Bronchial epithelial cell (primary cell): ENCODE results near the gene OAS2. TPM values are rescaled to one million over a fixed set of nuclear protein-coding genes. Genes with fewer than 3 reads are reported as not detected.

Source experiments
- DNase-seq: peaks from one replicate; pipeline ENCODE4 v3.0.0-alpha.2; 2010; ENCODE audit warnings: low read depth
- FAIRE-seq: peaks from 2 replicates; lab custom pipeline; 2011; peaks lifted over from hg19 to GRCh38; lab: Jason Lieb, UNC
- H3K27me3 ChIP-seq: 2 replicates; pipeline ENCODE4 v1.5.1; 2011; ENCODE audit warnings: low read length; ENCODE audit not compliant: control insufficient read depth, insufficient read depth
- H3K36me3 ChIP-seq: 2 replicates; pipeline ENCODE4 v1.5.1; 2011; ENCODE audit warnings: low read length; ENCODE audit not compliant: control insufficient read depth, insufficient read depth
- H3K4me3 ChIP-seq: 2 replicates; pipeline ENCODE4 v1.5.1; 2011; ENCODE audit warnings: mild to moderate bottlenecking, low read depth, low read length, control low read depth
- total RNA-seq: library from RNA; depleted of rRNA; stranded (reverse); fragments of >200 nt; gene quantifications from 2 replicates; pipeline ENCODE4 v1.2.1, GENCODE V29; 2014
- TF ChIP-seq, protein P1 (sequence below): IDR thresholded peaks from 2 replicates; pipeline ENCODE4 v1.5.1; 2011; ENCODE audit warnings: mild to moderate bottlenecking, moderate library complexity, low read length, control low read depth, inconsistent platforms; ENCODE audit not compliant: insufficient read depth, severe bottlenecking

The OAS2 gene
- total RNA-seq, 1 donor from 2014 or later: 0.79 TPM

DNA sequence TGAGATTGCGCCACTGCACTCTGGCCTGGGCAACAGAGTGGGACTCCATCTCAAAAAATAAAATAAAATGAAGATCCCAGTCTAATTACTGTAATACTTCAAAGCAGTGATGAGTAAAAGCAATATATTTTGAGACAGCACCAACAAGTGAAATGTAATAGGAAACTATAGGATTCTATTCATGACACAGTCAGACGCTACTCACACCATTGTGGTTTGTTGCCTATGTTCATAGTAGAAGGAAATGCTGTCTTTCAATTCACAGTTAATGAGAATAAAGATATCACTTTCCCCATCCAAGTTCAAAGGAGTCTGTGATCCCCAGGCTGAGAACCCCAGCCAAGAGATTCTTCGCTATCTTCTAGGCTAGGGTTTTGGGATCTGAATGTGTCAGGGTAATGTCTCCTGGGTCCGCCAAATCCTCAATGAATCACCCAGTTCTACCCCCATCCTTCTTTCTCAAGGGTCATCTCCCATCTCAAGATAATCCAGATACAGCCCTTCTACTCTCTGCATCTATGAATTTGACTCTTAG lies 61.7 kb downstream of the OAS2 start:
- DNase-seq (peak; percentile 80), FAIRE-seq (no peak)
- no peak overlapping the region for H3K4me3 ChIP-seq
- TF ChIP-seq, protein P1, sequence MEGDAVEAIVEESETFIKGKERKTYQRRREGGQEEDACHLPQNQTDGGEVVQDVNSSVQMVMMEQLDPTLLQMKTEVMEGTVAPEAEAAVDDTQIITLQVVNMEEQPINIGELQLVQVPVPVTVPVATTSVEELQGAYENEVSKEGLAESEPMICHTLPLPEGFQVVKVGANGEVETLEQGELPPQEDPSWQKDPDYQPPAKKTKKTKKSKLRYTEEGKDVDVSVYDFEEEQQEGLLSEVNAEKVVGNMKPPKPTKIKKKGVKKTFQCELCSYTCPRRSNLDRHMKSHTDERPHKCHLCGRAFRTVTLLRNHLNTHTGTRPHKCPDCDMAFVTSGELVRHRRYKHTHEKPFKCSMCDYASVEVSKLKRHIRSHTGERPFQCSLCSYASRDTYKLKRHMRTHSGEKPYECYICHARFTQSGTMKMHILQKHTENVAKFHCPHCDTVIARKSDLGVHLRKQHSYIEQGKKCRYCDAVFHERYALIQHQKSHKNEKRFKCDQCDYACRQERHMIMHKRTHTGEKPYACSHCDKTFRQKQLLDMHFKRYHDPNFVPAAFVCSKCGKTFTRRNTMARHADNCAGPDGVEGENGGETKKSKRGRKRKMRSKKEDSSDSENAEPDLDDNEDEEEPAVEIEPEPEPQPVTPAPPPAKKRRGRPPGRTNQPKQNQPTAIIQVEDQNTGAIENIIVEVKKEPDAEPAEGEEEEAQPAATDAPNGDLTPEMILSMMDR: no peak
- H3K36me3 ChIP-seq: no peaks in the 10 kb centered on the region
- no peaks in the 10 kb centered on the region for H3K27me3 ChIP-seq

DNA sequence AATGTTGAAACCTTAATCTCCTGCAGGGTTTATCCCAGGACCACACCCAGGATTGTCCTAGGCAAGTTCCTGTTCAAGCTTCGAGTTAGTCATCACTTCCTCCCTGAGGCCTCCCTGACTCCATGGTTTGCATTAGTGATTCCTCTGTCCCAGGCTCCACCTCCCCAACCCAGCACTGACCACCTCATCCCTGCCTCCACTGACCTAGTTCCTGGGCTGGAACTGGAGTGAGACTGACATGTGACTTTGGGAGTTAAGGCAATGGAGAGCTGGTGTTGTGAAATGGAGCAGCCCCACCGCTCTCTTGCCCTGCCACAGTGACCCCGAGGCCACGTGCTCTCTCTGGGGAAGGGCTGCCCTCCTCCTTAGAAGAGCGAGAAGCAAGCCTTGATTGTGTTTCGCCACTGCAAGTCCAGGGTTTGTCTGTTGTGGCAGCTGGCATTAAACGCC lies 62.4 kb downstream of the OAS2 start:
- Histone ChIP-seq H3K27me3 (no peaks in the 10 kb centered on the region), H3K4me3 (no peak overlapping the region), H3K36me3 (no peaks in the 10 kb centered on the region)
- DNase-seq (peak; percentile 98), FAIRE-seq (peak; percentile 97)
- TF ChIP-seq, protein P1: no peak

DNA sequence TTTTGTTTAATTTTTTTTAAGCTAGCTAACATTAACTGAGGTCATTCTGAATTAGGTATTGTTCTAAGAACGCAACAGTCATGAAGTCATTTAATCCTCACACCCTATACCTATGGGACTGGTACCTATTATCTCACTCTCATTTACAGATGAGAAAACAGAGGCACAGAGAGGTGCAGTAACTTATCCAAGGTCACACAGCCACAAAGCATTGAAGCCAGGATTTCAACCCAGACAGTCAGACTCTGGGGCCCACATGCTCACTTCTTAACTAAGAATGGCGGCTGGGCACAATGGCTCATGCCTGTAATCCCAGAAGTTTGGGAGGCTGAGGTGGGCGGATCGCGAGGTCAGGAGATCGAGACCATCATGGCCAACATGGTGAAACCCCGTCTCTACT lies 63.2 kb downstream of the OAS2 start:
- no peak overlapping the region for H3K4me3 ChIP-seq
- H3K27me3 ChIP-seq: no peaks in the 10 kb centered on the region
- FAIRE-seq (no peak), DNase-seq (no peak)
- no peaks in the 10 kb centered on the region for H3K36me3 ChIP-seq
- TF ChIP-seq, protein P1: no peak

DNA sequence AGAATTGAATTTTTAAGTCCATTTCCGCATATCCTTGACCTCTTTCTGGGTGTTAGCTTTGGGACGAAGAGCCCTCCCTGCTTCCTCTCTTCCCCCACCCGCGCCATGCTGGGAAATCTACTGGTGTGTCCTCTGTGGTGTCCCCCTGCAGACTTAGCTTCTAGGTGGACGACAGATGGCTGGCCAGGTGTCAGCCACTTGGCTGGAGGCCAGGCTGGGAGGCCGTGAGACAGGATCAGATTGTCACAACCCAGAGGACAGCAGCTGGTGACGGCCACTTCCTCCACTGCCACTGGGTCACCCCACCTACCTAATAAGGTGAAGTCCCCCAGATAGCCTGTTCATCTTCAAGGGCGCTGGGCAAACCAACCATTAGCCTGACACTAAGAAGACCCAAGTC lies 64.9 kb downstream of the OAS2 start:
- no peak for FAIRE-seq
- H3K36me3 ChIP-seq: no peaks in the 10 kb centered on the region

DNA sequence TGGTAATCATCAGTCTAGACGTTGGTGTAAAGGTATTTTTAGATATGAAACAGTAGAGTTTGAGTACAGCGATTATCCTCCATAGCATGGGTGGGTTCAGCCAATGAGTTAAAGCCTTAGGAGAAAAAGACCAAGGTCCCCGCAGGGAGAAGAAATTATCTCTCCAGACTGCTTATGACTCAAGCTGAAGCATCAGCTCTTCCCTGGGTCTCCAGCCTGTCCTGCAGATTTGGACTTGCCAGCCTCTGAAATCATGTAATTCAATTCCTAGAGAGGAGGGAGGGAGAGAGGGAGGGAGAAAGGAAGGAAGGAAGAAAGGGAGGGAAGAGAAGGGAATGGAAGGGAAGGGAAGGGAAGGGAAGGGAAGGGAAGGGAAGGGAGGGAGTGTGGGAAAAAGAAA lies 66.2 kb downstream of the OAS2 start:
- FAIRE-seq (no peak), DNase-seq (peak; percentile 65)
- TF ChIP-seq, protein P1: no peak
- Histone ChIP-seq H3K27me3 (no peaks in the 10 kb centered on the region), H3K36me3 (no peaks in the 10 kb centered on the region), H3K4me3 (no peak overlapping the region)

More for the DNA sequence above, 64.9 kb downstream of the OAS2 start:
- TF ChIP-seq, protein P1: no peak
- no peak for DNase-seq
- no peaks in the 10 kb centered on the region for H3K27me3 ChIP-seq
- no peak overlapping the region for H3K4me3 ChIP-seq

DNA sequence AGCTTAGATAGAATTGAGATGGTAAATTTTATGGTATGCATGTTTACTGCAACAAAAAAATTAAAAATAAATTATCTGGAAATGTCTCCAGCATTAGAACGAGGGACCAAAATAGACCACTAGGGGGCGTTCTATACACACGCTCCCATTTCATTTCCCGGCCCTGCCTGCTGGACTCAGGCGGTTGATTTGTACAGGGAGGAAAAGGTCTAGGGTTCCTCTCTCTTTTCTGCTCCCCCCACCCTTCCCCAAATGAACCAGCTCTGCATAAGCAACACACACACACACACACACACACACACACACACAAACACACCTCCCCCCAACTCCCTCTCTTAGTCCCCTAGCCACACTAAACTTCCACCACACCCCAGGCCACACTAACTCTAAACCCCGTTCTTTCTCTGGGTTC lies 70.4 kb downstream of the OAS2 start:
- peak; percentile 40 for DNase-seq
- TF ChIP-seq, protein P1: peak; percentile 79
- no peak overlapping the region for H3K4me3 ChIP-seq
- no peaks in the 10 kb centered on the region for H3K27me3 ChIP-seq
- no peak for FAIRE-seq
- no peaks in the 10 kb centered on the region for H3K36me3 ChIP-seq
